ENCODE results near the gene FPR2. TPM values are rescaled to one million over a fixed set of nuclear protein-coding genes. Genes with fewer than 3 reads are reported as not detected.

Gene FPR2
- total and polyA plus RNA-seq, 9 of the 15 experiments (the other 6 are each of a cell fraction or from before 2014, with no cell fraction given) = 0.03 to 0.15 (median 0.07) TPM; not detected in 6

DNA sequence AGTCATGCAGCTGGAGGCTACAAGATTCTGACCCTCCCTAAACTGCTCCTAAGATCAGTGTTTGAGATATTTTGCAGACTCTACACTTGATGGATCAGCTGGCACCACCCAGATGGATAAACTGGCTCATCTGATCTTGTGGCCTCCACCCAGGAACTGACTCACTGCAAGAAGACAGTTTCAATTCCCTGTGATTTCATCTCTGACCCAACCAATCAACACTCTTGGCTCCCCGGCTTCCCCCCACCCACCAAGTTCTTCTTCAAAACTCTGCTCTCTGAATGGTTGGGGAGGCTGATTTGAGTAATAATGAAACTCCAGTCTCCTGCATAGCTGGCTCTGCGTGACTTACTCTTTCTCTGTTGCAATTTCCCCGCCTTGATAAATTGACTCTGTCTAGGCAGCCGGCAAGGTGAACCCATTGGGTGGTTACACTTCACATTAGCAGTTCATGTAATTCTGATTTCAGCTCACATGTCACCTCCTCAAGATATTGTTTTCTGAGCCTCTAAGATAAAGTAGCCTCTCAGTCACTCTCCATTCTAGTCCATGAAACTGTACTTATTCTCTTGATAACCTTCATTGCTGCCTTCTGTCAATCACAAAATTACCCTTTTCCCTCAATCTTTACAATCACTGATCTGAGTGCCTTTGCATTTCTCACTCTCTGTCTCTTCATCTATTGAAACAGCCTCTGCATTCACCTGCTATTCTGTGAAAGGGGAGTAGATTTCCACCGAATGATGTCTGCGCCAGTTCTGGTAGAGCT lies 24.1 kb downstream of the FPR2 start (continued):
- peak; percentile 77; the same call in 1 of the 2 replicates for TF ChIP-seq ZNF766 (CRISPR knock-in tag; conservative IDR thresholded peaks at IDR 0.05)
- no peak for TF ChIP-seq ZKSCAN3 (CRISPR knock-in tag; IDR thresholded peaks at IDR 0.05)
- TF ChIP-seq, protein P1, sequence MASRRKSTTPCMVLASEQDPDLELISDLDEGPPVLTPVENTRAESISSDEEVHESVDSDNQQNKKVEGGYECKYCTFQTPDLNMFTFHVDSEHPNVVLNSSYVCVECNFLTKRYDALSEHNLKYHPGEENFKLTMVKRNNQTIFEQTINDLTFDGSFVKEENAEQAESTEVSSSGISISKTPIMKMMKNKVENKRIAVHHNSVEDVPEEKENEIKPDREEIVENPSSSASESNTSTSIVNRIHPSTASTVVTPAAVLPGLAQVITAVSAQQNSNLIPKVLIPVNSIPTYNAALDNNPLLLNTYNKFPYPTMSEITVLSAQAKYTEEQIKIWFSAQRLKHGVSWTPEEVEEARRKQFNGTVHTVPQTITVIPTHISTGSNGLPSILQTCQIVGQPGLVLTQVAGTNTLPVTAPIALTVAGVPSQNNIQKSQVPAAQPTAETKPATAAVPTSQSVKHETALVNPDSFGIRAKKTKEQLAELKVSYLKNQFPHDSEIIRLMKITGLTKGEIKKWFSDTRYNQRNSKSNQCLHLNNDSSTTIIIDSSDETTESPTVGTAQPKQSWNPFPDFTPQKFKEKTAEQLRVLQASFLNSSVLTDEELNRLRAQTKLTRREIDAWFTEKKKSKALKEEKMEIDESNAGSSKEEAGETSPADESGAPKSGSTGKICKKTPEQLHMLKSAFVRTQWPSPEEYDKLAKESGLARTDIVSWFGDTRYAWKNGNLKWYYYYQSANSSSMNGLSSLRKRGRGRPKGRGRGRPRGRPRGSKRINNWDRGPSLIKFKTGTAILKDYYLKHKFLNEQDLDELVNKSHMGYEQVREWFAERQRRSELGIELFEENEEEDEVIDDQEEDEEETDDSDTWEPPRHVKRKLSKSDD (conservative IDR thresholded peaks at IDR 0.05; ENCODE audit: low read length) = 0 out of 2 replicates have a peak, but pooled peaks have one; percentile 38
- TF ChIP-seq PATZ1 (CRISPR knock-in tag; IDR thresholded peaks at IDR 0.05; ENCODE audit: borderline replicate concordance) = no peak
- peak; percentile 13 for TF ChIP-seq FOS (IDR thresholded peaks at IDR 0.05; ENCODE audit: extremely low read depth, insufficient read length)
- TF ChIP-seq AFF1 (IDR thresholded peaks at IDR 0.05; ENCODE audit: low read depth in 1 of 2, partially characterized antibody in 2 of 2) = peak in 1 of 2 experiments; percentile 67
- TF ChIP-seq ZNF384 (IDR thresholded peaks at IDR 0.05; ENCODE audit: low read depth, low read length) = no peak
- TF ChIP-seq SMARCC2 (IDR thresholded peaks at IDR 0.05; ENCODE audit: low read depth) = peak; percentile 65; the same call in 1 of the 2 replicates
- no peak for TF ChIP-seq ZSCAN32 (CRISPR knock-in tag; IDR thresholded peaks at IDR 0.05)
- TF ChIP-seq ZNF764 (CRISPR knock-in tag; IDR thresholded peaks at IDR 0.05; ENCODE audit: low read depth) = no peak
- TF ChIP-seq, protein P2, sequence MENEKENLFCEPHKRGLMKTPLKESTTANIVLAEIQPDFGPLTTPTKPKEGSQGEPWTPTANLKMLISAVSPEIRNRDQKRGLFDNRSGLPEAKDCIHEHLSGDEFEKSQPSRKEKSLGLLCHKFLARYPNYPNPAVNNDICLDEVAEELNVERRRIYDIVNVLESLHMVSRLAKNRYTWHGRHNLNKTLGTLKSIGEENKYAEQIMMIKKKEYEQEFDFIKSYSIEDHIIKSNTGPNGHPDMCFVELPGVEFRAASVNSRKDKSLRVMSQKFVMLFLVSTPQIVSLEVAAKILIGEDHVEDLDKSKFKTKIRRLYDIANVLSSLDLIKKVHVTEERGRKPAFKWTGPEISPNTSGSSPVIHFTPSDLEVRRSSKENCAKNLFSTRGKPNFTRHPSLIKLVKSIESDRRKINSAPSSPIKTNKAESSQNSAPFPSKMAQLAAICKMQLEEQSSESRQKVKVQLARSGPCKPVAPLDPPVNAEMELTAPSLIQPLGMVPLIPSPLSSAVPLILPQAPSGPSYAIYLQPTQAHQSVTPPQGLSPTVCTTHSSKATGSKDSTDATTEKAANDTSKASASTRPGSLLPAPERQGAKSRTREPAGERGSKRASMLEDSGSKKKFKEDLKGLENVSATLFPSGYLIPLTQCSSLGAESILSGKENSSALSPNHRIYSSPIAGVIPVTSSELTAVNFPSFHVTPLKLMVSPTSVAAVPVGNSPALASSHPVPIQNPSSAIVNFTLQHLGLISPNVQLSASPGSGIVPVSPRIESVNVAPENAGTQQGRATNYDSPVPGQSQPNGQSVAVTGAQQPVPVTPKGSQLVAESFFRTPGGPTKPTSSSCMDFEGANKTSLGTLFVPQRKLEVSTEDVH (IDR thresholded peaks at IDR 0.05; ENCODE audit: low read depth, partially characterized antibody) = peak; percentile 55

Measured in K562 (cell line).